H1 (cell line): ENCODE data around the gene STAM. TPM values are rescaled to one million over a fixed set of nuclear protein-coding genes. Genes with fewer than 3 reads are reported as not detected.

Experiments used
- CTCF ChIA-PET: fragments of 300-600 bp; sonication (Branson Sonifier 250); formaldehyde crosslinking; loops from one replicate; lab custom pipeline; 2021; ENCODE audit not compliant: partially characterized antibody; lab: Charles Lee
- POLR2A ChIA-PET: fragments of 300-600 bp; sonication (Branson Sonifier 250); formaldehyde crosslinking; loops from one replicate; lab custom pipeline; 2021; ENCODE audit warnings: inconsistent platforms; ENCODE audit not compliant: partially characterized antibody; lab: Charles Lee
- DNase-seq, 2 experiments: peaks; one replicate each; pipeline versions ENCODE4 v3.0.0 to v3.0.0-alpha.2; 2010 to 2022; ENCODE audit warnings: low spot score in 2 of 2, low read depth in 1 of 2, mixed read lengths in 1 of 2
- FAIRE-seq: peaks from 2 replicates; lab custom pipeline; 2011; peaks lifted over from hg19 to GRCh38; lab: Jason Lieb, UNC
- H2AFZ ChIP-seq: 2 replicates; pipeline ENCODE4 v1.8.1; 2012; ENCODE audit warnings: low read length, inconsistent platforms
- H2AK5ac ChIP-seq: 2 replicates; pipeline ENCODE4 v1.6.1; 2013; ENCODE audit warnings: low read depth, low read length
- H2BK120ac ChIP-seq: replicated peaks from 2 replicates; pipeline ENCODE3; 2013; ENCODE audit warnings: low read depth, low read length, inconsistent platforms
- H2BK12ac ChIP-seq: 2 replicates; pipeline ENCODE4 v1.6.1; 2013; ENCODE audit warnings: low read depth, low read length
- H2BK15ac ChIP-seq: 2 replicates; pipeline ENCODE4 v1.6.1; 2013; ENCODE audit warnings: low read length
- H2BK20ac ChIP-seq: 2 replicates; pipeline ENCODE4 v1.6.1; 2013; ENCODE audit warnings: low read length
- H2BK5ac ChIP-seq: 2 replicates; pipeline ENCODE4 v1.6.1; 2013; ENCODE audit warnings: low read depth, low read length
- H3K14ac ChIP-seq: 2 replicates; pipeline ENCODE4 v1.6.1; 2013; ENCODE audit warnings: inconsistent platforms; ENCODE audit not compliant: insufficient read length
- H3K18ac ChIP-seq: 2 replicates; pipeline ENCODE4 v1.6.1; 2013; ENCODE audit warnings: low read length; ENCODE audit errors: extremely low read depth
- H3K23ac ChIP-seq: 2 replicates; pipeline ENCODE4 v1.6.1; 2013; ENCODE audit warnings: inconsistent platforms; ENCODE audit not compliant: insufficient read length
- H3K23me2 ChIP-seq: 2 replicates; pipeline ENCODE4 v1.6.1; 2013; ENCODE audit warnings: low read depth, low read length
- H3K27ac ChIP-seq: 2 replicates; pipeline ENCODE4 v1.6.1; 2011; ENCODE audit warnings: low read depth, low read length, inconsistent platforms
- H3K27me3 ChIP-seq, 4 experiments: replicated peaks in 1 of 4; 1 replicate in 1 of 4; 2 replicates in 3 of 4; pipeline versions ENCODE4 v1.6.1 to v1.8.1; 2011 to 2013; ENCODE audit warnings: low read length in 3 of 4, mild to moderate bottlenecking in 3 of 4, inconsistent platforms in 2 of 4, mixed read lengths in 2 of 4, moderate library complexity in 1 of 4; ENCODE audit not compliant: control insufficient read depth in 3 of 4, insufficient read depth in 3 of 4; ENCODE audit errors: extremely low read depth in 1 of 4
- H3K36me3 ChIP-seq, 4 experiments: 2 replicates each; pipeline versions ENCODE4 v1.6.1 to v1.8.1; 2011 to 2013; ENCODE audit warnings: mild to moderate bottlenecking in 4 of 4, low read length in 3 of 4, moderate library complexity in 2 of 4, control low read depth in 1 of 4, inconsistent platforms in 1 of 4; ENCODE audit not compliant: insufficient read depth in 4 of 4, control insufficient read depth in 2 of 4
- H3K4ac ChIP-seq: replicated peaks from 2 replicates; pipeline ENCODE3; 2013; ENCODE audit warnings: low read length, low read depth, mixed read lengths, inconsistent platforms; ENCODE audit not compliant: insufficient read length
- H3K4me1 ChIP-seq, 4 experiments: replicated peaks in 1 of 4; 1 replicate in 1 of 4; 2 replicates in 3 of 4; pipeline versions ENCODE4 v1.6.1 to v1.8.1; 2011 to 2013; ENCODE audit warnings: low read length in 3 of 4, inconsistent platforms in 2 of 4, mixed read lengths in 1 of 4; ENCODE audit not compliant: insufficient read depth in 4 of 4, control insufficient read depth in 3 of 4
- H3K4me2 ChIP-seq, 2 experiments: 2 replicates each; pipeline versions ENCODE4 v1.6.1 to v1.8.1; 2011 to 2013; ENCODE audit warnings: low read depth in 2 of 2, low read length in 2 of 2, control low read depth in 1 of 2, inconsistent platforms in 1 of 2, mild to moderate bottlenecking in 1 of 2; ENCODE audit not compliant: insufficient read depth in 1 of 2
- H3K4me3 ChIP-seq, 4 experiments: fragments of 200-600, 300-600 bp in 1 of 4; sonication (generic), shearing (Covaris generic), sonication (Bioruptor Twin) in 1 of 4; 2 replicates each; pipeline versions ENCODE4 v1.5.1 to v1.8.1; 2011 to 2016; ENCODE audit warnings: low read length in 4 of 4, low read depth in 3 of 4, control low read depth in 2 of 4, inconsistent platforms in 2 of 4, mild to moderate bottlenecking in 2 of 4, mixed read lengths in 1 of 4, moderate library complexity in 1 of 4; ENCODE audit not compliant: insufficient read depth in 2 of 4; ENCODE audit errors: extremely low read depth in 1 of 4
- H3K56ac ChIP-seq: replicated peaks from 2 replicates; pipeline ENCODE3; 2013; ENCODE audit warnings: low read depth, mild to moderate bottlenecking, mixed read lengths, low read length, inconsistent platforms; ENCODE audit not compliant: insufficient read length
- H3K79me1 ChIP-seq: 2 replicates; pipeline ENCODE4 v1.6.1; 2013; ENCODE audit warnings: low read depth, low read length, control low read depth
- H3K79me2 ChIP-seq, 2 experiments: 2 replicates each; pipeline versions ENCODE4 v1.6.1 to v1.8.1; 2012 to 2013; ENCODE audit warnings: low read length in 2 of 2, mild to moderate bottlenecking in 2 of 2, inconsistent platforms in 1 of 2; ENCODE audit not compliant: insufficient read depth in 2 of 2, control insufficient read depth in 1 of 2
- H3K9ac ChIP-seq, 4 experiments: replicated peaks in 1 of 4; 1 replicate in 1 of 4; 2 replicates in 3 of 4; pipeline versions ENCODE4 v1.6.1 to v1.8.1; 2011 to 2013; ENCODE audit warnings: low read depth in 3 of 4, low read length in 3 of 4, control low read depth in 2 of 4, mild to moderate bottlenecking in 2 of 4, moderate library complexity in 2 of 4, inconsistent platforms in 1 of 4; ENCODE audit errors: extremely low read depth in 1 of 4
- H3K9me3 ChIP-seq, 2 experiments: 2 replicates each; pipeline versions ENCODE4 v1.6.1 to v1.8.1; 2012 to 2013; ENCODE audit warnings: mild to moderate bottlenecking in 2 of 2, moderate library complexity in 2 of 2, control low read depth in 1 of 2, inconsistent platforms in 1 of 2, low read depth in 1 of 2, low read length in 1 of 2, mixed read lengths in 1 of 2; ENCODE audit not compliant: insufficient read depth in 2 of 2
- H4K20me1 ChIP-seq, 2 experiments: replicated peaks in 1 of 2; 2 replicates each; pipeline versions ENCODE3 to v1.8.1; 2011 to 2013; ENCODE audit warnings: inconsistent platforms in 2 of 2, low read length in 2 of 2, mild to moderate bottlenecking in 1 of 2; ENCODE audit not compliant: insufficient read depth in 2 of 2, control insufficient read depth in 1 of 2
- H4K5ac ChIP-seq: 2 replicates; pipeline ENCODE4 v1.6.1; 2013; ENCODE audit warnings: low read length, low read depth, mixed read lengths, inconsistent platforms; ENCODE audit not compliant: insufficient read length
- H4K8ac ChIP-seq: 2 replicates; pipeline ENCODE4 v1.8.0; 2013; ENCODE audit warnings: mild to moderate bottlenecking, moderate library complexity, low read length, inconsistent platforms; ENCODE audit not compliant: insufficient read depth; ENCODE audit errors: extremely low read depth
- H4K91ac ChIP-seq: replicated peaks from 2 replicates; pipeline ENCODE3; 2013; ENCODE audit warnings: low read length, mixed read lengths, inconsistent platforms; ENCODE audit not compliant: insufficient read length
- BCL11A ChIP-seq, 2 experiments: IDR thresholded peaks; one replicate each; pipeline ENCODE4 v1.6.1; 2011; ENCODE audit warnings: low read depth in 2 of 2, low read length in 2 of 2, mild to moderate bottlenecking in 2 of 2
- EZH2 ChIP-seq: fragments of 200-600 bp; sonication (generic); IDR thresholded peaks from 2 replicates; pipeline ENCODE4 v1.7.1; 2012; ENCODE audit warnings: low read depth, mild to moderate bottlenecking, moderate library complexity, low read length, inconsistent platforms; ENCODE audit not compliant: severe bottlenecking
- GABPA ChIP-seq: IDR thresholded peaks from 2 replicates; pipeline ENCODE4 v1.6.1; 2011; ENCODE audit warnings: mild to moderate bottlenecking, low read length, moderate library complexity, borderline replicate concordance; ENCODE audit not compliant: insufficient read depth
- HDAC6 ChIP-seq: IDR thresholded peaks from one replicate; pipeline ENCODE4 v1.7.1; 2012; ENCODE audit warnings: low read depth, mild to moderate bottlenecking, inconsistent platforms, low read length, moderate library complexity
- JUND ChIP-seq: IDR thresholded peaks from 2 replicates; pipeline ENCODE4 v1.6.1; 2011; ENCODE audit warnings: mild to moderate bottlenecking, improper control_type of control experiment, low read length
- NRF1 ChIP-seq: IDR thresholded peaks from 2 replicates; pipeline ENCODE4 v1.6.1; 2011; ENCODE audit warnings: mild to moderate bottlenecking, low read depth, low read length, improper control_type of control experiment
- POLR2AphosphoS5 ChIP-seq: IDR thresholded peaks from 2 replicates; pipeline ENCODE4 v1.6.1; 2011; ENCODE audit warnings: low read depth, low read length
- POU5F1 ChIP-seq: IDR thresholded peaks from 2 replicates; pipeline ENCODE4 v1.6.1; 2011; ENCODE audit warnings: low read depth, mild to moderate bottlenecking, low read length, moderate library complexity
- WGBS, 2 experiments: shearing (Covaris generic) in 1 of 2; methylation state at CpG; one replicate each; pipeline versions ENCODE4 v1.1.6 to v1.1.7; 2013 to 2015; ENCODE audit warnings: low lambda C conversion rate in 2 of 2, mixed read lengths in 2 of 2, inconsistent platforms in 1 of 2, low coverage in 1 of 2, missing lambda C conversion rate in 1 of 2; ENCODE audit not compliant: insufficient replicate concordance in 2 of 2, insufficient coverage in 1 of 2, insufficient read length in 1 of 2; ENCODE audit errors: extremely low coverage in 1 of 2, missing lambda C conversion rate in 1 of 2; 5-methylcytosine and 5-hydroxymethylcytosine counted together
- polyA plus RNA-seq, 7 experiments: library from polyadenylated mRNA; depleted of rRNA in 3 of 7; stranded (reverse) in 5 of 7; unstranded in 2 of 7; fragments of >200 nt in 5 of 7; fragments of 200-250 nt in 2 of 7; gene quantifications; 1 replicate in 5 of 7; 2 replicates in 1 of 7; 4 replicates in 1 of 7; pipeline versions ENCODE4 v1.2.1 to v1.2.3, GENCODE V29; 2011 to 2013; ENCODE audit warnings: missing spikeins in 2 of 7, mixed read lengths in 2 of 7
- total RNA-seq: library from RNA; stranded (reverse); fragmentation: NEBNext Ultra II Directional; extraction: Animal tissue kit (Norgen Biotek cat#: 25700); gene quantifications from 2 replicates; pipeline ENCODE4 v1.2.1, GENCODE V29; 2021

STAM gene
- total and polyA plus RNA-seq, 2 of the 8 experiments (the other 6 are each of a cell fraction or from before 2014, with no cell fraction given) = 22.0 to 27.8 TPM

GRCh38 chr10:17701301-17701700 is 57.4 kb downstream of the STAM start:
- H2BK12ac ChIP-seq = no peak overlapping the region
- no peak overlapping the region for H2BK20ac ChIP-seq
- H4K8ac ChIP-seq = no peak overlapping the region
- no peak for FAIRE-seq
- TF ChIP-seq BCL11A (IDR thresholded peaks at IDR 0.05; ENCODE audit: low read depth in 2 of 2, low read length in 2 of 2) = no peak
- no peak for TF ChIP-seq POU5F1
- no peak for TF ChIP-seq JUND
- no peak for TF ChIP-seq NRF1
- no peak for TF ChIP-seq GABPA
- no peak for TF ChIP-seq EZH2
- TF ChIP-seq HDAC6 = no peak
- TF ChIP-seq POLR2AphosphoS5 = no peak
- no peaks in the 10 kb centered on the region for H3K79me1 ChIP-seq
- H3K9ac ChIP-seq = no peak overlapping the region
- H4K91ac ChIP-seq = no peak overlapping the region
- WGBS, 2 experiments = 89% methylated on average over 3 of the region's 3 CpGs; no CpG with 5 or more reads in 1 of the 2 experiments
- DNase-seq = no peak
- H2BK120ac ChIP-seq = no peak overlapping the region
- H2AFZ ChIP-seq = no peak overlapping the region
- H3K4me3 ChIP-seq = no peak overlapping the region
- H3K56ac ChIP-seq = no peak overlapping the region
- no peak overlapping the region for H3K27ac ChIP-seq
- POLR2A ChIA-PET = no interaction called here
- CTCF ChIA-PET = no interaction called here
- no peaks in the 10 kb centered on the region for H4K20me1 ChIP-seq
- peaks cover 0 to 27% (median 7%) of the 10 kb centered on the region in 4 experiments; a peak in 5 of 8 replicates for H3K36me3 ChIP-seq
- no peaks in the 10 kb centered on the region for H3K27me3 ChIP-seq
- no peak overlapping the region for H2BK5ac ChIP-seq
- no peak overlapping the region for H2AK5ac ChIP-seq
- no peaks in the 10 kb centered on the region for H3K79me2 ChIP-seq
- H3K4ac ChIP-seq = no peak overlapping the region
- H2BK15ac ChIP-seq = no peak overlapping the region
- no peak overlapping the region for H4K5ac ChIP-seq
- no peak overlapping the region for H3K23ac ChIP-seq
- H3K18ac ChIP-seq = no peak overlapping the region
- H3K9me3 ChIP-seq = no peaks in the 10 kb centered on the region
- H3K23me2 ChIP-seq = no peaks in the 10 kb centered on the region
- no peak overlapping the region for H3K4me2 ChIP-seq
- no peaks in the 10 kb centered on the region for H3K4me1 ChIP-seq
- no peak overlapping the region for H3K14ac ChIP-seq
